GM23248 (cell line): ENCODE results near the gene ADAMTS15.

Source experiments
- EZH2 ChIP-seq: fragments of 200-600 bp; sonication (generic); IDR thresholded peaks from 2 replicates; pipeline ENCODE4 v1.6.1; 2018; ENCODE audit warnings: antibody characterized with exemption, mild to moderate bottlenecking; ENCODE audit not compliant: insufficient read depth, poor library complexity, severe bottlenecking
- EZH2phosphoT487 ChIP-seq: fragments of 200-600 bp; sonication (generic); IDR thresholded peaks from 2 replicates; pipeline ENCODE4 v1.6.1; 2018; ENCODE audit warnings: antibody characterized with exemption, moderate library complexity, mild to moderate bottlenecking, low read depth; ENCODE audit not compliant: insufficient read depth

DNA sequence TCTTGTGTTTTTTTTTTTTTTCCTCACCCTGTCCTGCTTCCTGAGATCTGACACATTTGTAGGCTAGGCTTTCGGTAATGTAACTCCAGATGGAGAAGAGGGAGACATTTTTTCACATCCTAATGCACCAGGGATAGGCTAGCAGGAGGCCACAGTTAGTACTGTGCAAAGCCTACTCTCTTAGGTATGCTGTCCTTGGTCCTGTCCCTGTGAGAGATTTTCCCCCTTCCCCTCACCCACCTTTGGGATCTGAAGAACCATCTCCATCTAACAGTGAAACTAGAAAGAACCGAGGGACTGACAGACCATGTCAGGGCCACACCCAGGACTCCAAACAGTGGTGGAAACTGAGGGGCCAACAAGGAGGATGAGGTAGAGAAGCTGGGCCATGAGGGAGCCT is 49.2 kb upstream of the ADAMTS15 start:
- TF ChIP-seq EZH2phosphoT487 (no peak), EZH2 (no peak)
